ENCODE measurements around the gene CRYBG3.

CRYBG3 gene

DNA sequence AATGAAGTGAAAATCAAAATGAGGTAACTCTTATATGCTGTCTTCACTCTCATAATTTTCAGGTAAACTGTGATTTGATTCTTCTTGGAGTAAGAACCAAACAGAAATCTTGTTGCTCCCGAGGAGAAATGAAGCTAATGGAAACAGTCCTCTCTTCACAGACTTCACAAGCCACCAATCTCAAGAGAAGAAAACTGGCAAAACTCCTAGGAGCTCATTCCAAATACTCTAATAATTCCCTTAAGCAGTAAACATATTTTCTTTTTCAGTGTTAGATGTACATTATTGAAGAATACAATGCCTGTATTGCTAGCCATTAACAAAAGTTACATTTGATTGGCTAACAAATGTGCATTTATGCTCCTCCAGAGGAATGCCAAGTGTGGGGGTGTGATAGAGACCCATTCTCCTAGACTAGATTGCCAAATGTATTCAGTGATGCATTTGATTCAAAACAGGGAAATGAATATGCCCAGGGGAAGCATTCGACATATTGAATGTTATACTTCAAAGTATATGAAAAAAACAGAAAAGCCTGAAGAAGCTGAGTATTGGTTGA lies 162.2 kb downstream of the CRYBG3 start:
- DNase-seq, result no peak

DNA sequence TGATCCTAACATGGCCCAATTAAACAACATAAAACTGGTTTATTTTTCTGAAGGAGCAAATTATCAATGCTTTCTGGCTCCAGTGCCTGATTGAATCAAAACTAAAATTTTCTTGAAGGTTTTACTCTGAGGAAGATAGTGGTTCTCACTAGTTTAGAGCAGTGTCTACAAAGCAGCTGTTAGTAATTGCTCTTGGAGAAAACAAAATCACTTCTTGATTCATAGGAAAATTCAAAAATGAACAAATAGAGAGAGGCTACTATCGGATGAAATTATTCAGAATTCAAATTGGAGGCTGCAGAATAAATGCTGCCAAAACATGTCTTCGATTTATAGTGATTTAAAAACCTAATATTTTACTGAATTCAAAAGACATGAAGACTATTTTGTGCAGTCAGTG lies 165.5 kb downstream of the CRYBG3 start:
- DNase-seq, result no peak

DNA sequence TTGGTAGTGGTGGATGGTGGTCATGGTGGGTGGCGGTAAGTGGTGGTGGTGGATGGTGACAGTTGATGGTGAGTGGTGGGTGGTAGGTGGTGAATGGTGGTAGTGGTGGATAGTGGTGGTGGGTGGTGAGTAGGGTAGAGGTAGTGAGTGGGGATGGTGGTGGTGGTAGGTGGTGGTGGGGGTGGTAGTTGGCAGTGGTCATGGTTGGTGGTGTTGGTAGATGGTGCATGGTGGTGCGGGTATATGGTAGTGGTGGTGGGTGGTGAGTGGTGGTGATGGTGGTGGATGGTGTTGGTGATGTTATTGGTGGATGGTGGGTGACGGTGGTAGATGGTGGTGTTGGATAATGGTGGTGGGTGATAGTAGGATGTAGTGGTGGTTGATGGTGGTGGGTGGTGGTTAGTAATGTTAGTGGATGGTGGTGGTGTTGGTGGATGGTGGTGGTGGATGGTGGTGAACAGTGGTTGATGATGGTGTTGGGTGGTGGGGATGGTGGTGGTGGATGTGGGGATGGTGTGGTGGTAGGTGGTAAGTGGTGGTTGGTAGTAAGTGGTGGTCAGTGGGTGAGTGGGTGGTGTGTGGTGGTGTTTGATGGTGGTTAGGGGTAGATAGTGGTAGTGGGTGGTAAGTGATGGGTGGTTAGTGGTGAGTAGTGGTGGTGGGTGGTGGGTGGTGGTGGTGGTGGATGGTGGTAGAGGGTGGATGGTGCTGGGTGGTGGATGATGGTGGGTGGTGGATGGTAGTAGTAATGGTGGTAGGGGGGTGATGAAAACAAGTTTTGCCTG lies 167.2 kb downstream of the CRYBG3 start:
- no peak for DNase-seq

DNA sequence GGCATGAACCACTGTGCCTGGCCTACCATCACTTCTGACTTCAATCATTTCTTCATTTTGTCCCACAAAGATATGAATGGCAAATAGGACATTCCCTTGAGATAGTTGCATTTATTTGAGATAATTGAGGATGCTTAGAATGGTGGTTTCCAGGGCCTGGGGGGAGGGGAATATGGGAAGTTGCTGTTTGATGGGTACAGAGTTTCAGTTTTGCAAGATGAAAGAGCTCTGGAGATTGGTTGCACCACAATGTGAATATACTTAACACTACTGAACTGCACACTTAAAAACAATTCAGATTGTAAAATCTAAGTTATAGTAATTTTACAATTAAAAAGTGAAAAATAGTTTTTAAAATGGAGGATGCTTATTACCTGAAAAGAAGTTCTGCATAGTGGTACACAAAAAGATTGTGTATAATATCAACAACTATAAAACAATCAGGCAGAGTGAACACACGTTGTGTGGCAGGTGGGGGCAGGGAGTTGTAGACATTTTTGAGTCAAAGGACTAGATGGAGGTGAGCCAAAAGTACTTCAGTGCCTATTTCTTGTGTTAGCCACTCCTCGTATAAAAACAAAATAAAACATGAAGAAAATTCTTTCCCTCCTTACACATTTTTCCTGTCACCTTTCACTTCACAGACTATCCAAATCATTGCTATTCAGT lies 168.9 kb downstream of the CRYBG3 start:
- no peak for DNase-seq

DNA sequence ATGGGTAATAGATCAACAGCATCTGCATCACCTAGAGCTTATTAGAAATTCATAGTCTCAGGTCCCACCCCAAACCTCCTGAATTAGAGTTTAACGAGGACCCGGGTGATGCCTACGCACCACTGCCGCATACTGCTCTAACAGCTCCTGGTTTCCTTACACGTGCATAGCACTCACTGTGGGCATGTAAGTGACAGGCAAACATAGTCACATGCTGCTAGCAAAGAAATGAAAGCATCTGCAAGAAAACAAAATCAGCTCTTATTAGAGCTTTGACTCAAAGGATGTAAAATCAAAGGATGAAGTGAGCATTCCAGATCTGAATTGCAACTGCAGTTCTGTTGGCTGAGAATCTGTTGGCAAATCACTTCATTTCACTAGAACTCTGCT lies 169.5 kb downstream of the CRYBG3 start:
- no peak for DNase-seq

DNA sequence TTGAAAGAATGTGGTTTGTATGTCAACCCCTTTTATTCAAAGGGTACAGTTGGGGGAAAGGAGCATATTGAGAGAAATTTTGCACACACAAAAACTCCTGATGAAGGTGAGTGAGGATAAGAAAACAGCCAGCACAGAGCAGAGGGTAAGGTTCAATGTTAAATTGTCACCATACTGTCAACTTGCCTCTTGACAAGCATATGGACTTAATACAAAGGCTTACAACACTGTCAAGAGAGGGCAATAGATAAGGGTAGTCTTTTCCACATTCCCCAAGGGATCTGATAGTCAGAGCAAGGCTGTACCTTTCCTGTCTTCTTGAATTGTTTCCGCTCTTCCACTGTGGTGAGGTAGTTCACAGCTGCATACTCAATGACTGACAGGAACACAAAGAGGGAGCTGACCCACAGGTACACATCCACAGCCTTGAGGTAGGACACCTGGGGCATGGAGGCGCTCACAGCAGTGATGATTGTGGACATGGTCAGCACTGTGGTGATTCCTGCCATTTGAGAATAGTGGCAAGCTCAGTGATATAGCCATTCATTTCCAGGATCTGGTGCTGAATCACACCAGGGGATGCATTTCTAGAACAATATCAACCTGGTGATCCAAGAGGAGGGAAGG lies 170.8 kb downstream of the CRYBG3 start:
- DNase-seq, result no peak

DNA sequence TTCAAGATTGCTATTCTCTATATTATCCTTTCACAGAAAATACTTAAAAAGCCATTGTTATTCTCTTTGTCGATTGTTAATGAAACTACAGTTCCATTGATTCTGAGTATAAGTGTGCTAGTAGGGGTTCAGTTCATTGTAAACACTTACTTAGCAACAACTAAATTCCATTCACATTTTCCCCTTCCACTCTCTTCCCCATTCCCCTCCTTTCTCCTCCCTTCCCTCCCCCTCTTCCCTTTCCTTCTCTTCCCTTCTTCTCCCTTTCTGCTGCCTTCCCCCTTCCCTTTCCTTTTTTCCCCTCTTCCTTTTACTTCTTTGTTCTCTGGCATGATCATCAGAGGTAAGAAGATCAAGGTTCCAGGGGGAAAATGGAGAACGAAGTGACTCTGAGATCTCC lies 171.7 kb downstream of the CRYBG3 start:
- DNase-seq, result no peak

DNA sequence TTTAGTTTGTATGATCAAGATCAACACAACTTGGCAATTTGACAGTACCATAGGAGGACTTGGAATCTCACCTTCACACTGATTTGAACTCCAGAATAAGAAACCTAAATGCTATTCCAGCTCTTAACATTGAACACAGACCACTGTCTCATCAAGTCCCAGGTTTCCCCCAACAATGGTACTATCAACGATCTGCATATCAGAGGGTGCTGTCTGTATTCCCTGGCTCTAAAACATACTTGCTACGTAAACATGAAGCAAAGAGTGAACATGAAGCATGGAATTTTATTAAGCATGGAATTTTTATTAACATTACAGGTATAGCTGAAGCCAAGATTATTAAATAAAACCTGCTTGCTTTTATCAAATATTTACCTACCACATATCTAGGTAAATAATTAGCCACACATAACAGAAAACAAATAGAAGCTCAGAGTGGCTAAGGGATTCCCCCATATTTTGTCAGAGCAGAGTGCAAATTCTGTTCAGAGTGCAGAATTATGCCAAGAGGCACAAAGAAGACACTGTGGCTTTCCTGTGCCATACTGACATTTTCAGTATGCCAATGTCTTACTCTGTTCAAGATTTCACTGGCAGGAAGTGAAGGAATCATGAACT lies 172.6 kb downstream of the CRYBG3 start:
- DNase-seq, result no peak
